Measurements from ENCODE around the gene SPRED2.

- TF ChIP-seq FOSL1 (IDR thresholded peaks at IDR 0.05; ENCODE audit: insufficient read depth, low read depth, low read length) (no peak), SRF (IDR thresholded peaks at IDR 0.05; ENCODE audit: low read depth, low read length) (no peak), TCF12 (IDR thresholded peaks at IDR 0.05; ENCODE audit: low read depth, low read length) (no peak), EP300 (IDR thresholded peaks at IDR 0.05; ENCODE audit: borderline replicate concordance in 1 of 2, low read depth in 2 of 2, low read length in 2 of 2) (no peak)
Measured at GRCh38 chr2:65393046-65393445, 39.4 kb downstream of the SPRED2 start.

Measured in H1 (cell line).